ENCODE data around the gene NRP1.

The NRP1 gene

DNA sequence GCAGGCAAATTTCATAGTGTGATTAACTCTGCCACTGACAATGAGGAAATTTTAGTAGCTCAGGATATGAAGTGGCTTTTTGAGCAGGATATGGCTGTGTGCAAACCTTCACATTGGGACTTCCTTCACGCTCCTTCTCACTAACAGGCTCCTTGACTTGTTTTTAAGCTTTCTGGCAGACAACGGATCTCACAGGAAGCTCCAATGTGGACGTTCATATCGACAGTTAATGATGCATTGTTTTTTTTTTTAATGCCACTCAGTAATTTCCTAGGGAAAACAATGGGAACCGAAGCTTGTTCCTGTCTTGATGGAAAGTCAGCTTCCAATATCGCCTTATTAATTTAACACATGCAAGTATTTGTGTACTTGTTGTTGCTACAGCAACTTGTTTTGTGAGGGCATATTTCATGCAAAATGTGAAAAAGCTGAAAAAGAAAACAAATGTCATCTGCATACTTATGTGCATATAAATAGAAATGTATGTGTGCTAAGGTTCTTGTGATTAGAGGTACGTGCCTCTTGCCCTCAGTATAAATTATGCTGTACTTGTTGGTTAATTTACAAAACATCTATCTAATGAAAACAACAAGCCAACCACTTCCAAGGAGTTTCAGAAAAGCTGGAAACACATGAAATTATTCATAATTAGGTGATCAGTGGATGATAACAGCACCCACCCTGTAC, 84.7 kb downstream of the NRP1 start:
- no peak overlapping the region for H3K27ac ChIP-seq
- no peak for DNase-seq
- TF ChIP-seq, protein P1, sequence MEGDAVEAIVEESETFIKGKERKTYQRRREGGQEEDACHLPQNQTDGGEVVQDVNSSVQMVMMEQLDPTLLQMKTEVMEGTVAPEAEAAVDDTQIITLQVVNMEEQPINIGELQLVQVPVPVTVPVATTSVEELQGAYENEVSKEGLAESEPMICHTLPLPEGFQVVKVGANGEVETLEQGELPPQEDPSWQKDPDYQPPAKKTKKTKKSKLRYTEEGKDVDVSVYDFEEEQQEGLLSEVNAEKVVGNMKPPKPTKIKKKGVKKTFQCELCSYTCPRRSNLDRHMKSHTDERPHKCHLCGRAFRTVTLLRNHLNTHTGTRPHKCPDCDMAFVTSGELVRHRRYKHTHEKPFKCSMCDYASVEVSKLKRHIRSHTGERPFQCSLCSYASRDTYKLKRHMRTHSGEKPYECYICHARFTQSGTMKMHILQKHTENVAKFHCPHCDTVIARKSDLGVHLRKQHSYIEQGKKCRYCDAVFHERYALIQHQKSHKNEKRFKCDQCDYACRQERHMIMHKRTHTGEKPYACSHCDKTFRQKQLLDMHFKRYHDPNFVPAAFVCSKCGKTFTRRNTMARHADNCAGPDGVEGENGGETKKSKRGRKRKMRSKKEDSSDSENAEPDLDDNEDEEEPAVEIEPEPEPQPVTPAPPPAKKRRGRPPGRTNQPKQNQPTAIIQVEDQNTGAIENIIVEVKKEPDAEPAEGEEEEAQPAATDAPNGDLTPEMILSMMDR (IDR thresholded peaks at IDR 0.05) = no peak

DNA sequence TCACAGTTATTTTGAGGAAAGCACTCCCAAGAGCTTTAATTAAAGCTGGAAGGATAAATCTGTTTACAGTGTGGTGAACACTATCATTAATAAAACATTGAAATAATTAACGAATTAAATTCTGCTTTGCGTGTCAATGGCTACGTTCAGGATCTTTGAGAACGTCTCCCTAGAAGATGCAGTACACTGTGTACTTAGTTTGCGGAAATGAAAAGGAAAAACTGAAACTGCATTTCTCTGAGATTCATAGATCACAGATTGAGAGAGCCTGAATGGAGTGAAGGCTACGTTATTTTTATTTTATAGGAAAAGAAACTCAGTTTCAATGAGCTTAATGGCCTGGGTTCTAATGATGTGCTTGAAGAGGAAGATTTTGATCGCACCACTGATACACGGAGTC, 85.3 kb downstream of the NRP1 start:
- Histone ChIP-seq H3K9me3 (no peaks in the 10 kb centered on the region), H3K36me3 (peaks cover 16 to 42% (median 37%) of the 10 kb centered on the region in 3 donors), H3K27ac (no peak overlapping the region), H3K27me3 (no peaks in the 10 kb centered on the region), H3K4me3 (no peak overlapping the region), H3K4me1 (peaks cover 0 to 9% (median 0%) of the 10 kb centered on the region in 4 donors)
- intact Hi-C loops (cut with DNase I; ENCODE audit: low total_unique reads) = no loop called here
- no peak for DNase-seq
- TF ChIP-seq, protein P1 (IDR thresholded peaks at IDR 0.05) = no peak

More for the DNA sequence above, 84.7 kb downstream of the NRP1 start:
- Histone ChIP-seq H3K36me3 (peaks cover 20 to 44% (median 37%) of the 10 kb centered on the region in 3 donors), H3K9me3 (no peaks in the 10 kb centered on the region), H3K4me3 (no peak overlapping the region), H3K27me3 (no peaks in the 10 kb centered on the region), H3K4me1 (peaks cover 0 to 4% (median 0%) of the 10 kb centered on the region in 4 donors)
- intact Hi-C loops (cut with DNase I; ENCODE audit: low total_unique reads) = no loop called here

DNA sequence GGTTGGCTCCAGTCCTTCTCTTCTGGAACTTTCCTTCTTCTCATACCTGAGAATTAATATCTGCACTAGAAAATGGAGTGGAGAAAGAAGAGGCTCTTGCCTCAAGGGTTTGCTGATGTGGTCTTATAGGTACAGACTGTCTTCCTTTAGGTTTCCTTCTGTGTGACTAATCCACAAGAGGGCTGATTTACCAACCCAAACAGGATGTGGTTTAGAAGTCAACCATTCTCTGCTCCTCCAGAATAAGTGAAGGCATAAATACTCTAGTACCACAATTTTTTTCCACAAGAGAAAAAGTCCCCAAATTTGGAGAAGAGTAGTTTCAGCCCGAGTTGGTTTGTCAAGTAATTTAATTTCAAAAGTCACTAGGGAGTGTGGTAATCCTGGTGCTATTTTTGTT, 85.8 kb downstream of the NRP1 start:
- DNase-seq = no peak
- TF ChIP-seq, protein P1 (IDR thresholded peaks at IDR 0.05) = no peak
- Histone ChIP-seq H3K4me1 (peaks cover 0 to 9% (median 0%) of the 10 kb centered on the region in 4 donors), H3K4me3 (no peak overlapping the region), H3K9me3 (no peaks in the 10 kb centered on the region), H3K36me3 (peaks cover 11 to 37% (median 33%) of the 10 kb centered on the region in 3 donors), H3K27me3 (no peaks in the 10 kb centered on the region), H3K27ac (peak overlapping the region in 1 of 2 donors; percentile 35)
- intact Hi-C loops (cut with DNase I; ENCODE audit: low total_unique reads) = no loop called here

DNA sequence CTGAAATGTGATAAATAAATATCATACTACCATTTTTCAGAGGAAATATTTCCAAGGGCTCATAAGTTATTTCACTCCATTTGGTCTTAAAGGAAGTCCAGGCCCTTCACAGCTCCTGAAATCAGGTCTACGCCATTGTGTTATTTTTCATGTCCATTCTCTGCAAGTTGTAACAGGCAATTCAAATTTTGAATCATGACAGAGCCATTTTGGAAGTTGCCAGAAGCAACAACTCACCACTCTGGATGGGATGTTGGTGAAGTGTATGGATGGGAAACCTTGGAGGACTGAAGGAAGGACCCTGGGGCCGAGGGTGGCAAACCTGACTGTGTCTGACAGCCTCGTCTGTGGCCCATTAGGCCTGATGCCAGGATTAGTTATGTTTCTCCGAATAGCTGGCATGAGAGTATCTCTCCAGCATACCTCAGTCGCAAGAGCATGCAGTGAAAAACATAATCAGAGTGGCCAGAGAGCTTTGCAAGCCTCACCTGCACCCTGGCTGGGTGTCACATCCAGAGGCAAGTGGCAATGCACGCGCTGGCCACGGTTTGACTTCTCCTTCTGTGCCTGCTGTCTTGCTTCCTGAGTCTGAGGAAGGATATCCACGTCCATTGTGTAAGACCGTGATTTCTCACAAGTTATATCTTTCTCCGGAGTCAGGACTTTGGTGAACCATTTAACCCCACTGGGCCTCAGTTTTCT, 87.1 kb downstream of the NRP1 start:
- no peak overlapping the region for H3K27ac ChIP-seq
- H3K4me1 ChIP-seq = peaks cover 0 to 9% (median 0%) of the 10 kb centered on the region in 4 donors
- TF ChIP-seq, protein P1 (IDR thresholded peaks at IDR 0.05) = no peak
- H3K27me3 ChIP-seq = no peaks in the 10 kb centered on the region
- H3K4me3 ChIP-seq = no peak overlapping the region
- peaks cover 5 to 28% (median 26%) of the 10 kb centered on the region in 3 donors for H3K36me3 ChIP-seq
- DNase-seq = peak in 1 of 2 donors; percentile 39
- intact Hi-C loops (cut with DNase I; ENCODE audit: low total_unique reads) = no loop called here
- no peaks in the 10 kb centered on the region for H3K9me3 ChIP-seq

DNA sequence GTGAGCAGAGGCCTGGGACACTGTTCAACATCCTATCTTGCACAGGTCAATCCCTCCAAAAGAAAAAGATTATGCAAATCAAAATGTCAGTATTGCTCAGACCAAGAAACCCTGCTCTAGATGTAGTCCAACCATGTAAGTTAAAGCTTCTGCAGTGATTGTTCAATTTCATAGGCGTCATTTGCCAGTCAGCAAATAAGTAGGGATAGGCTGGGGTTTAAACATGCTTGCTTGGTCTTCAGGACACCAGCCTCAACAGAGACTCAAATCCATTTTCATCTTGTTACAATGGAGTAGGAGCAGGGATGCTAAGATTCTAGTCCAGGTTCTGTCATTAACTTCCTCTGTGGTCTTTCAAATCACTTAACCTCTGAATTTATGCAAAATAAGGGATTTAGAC, 89.1 kb downstream of the NRP1 start:
- Histone ChIP-seq H3K36me3 (peaks cover 0 to 11% (median 8%) of the 10 kb centered on the region in 3 donors), H3K27ac (no peak overlapping the region), H3K4me1 (peaks cover 0 to 17% (median 0%) of the 10 kb centered on the region in 4 donors), H3K27me3 (no peaks in the 10 kb centered on the region), H3K4me3 (no peak overlapping the region), H3K9me3 (no peaks in the 10 kb centered on the region)
- TF ChIP-seq, protein P1 (IDR thresholded peaks at IDR 0.05) = no peak
- intact Hi-C loops (cut with DNase I; ENCODE audit: low total_unique reads) = no loop called here
- DNase-seq = no peak
